Type B pancreatic cell (in vitro differentiated cells): Measurements from ENCODE around the gene OR10G4. TPM values are rescaled to one million over a fixed set of nuclear protein-coding genes. Genes with fewer than 3 reads are reported as not detected.

Experiments
- DNase-seq: peaks from one replicate; pipeline ENCODE4 v3.0.0; 2021; ENCODE audit warnings: mixed read lengths; ENCODE audit not compliant: unreplicated experiment; ENCODE audit errors: extremely low spot score
- H3K27ac Mint-ChIP-seq: 2 replicates; pipeline ENCODE4 v1.8.0; 2021; ENCODE audit warnings: mild to moderate bottlenecking, mixed read lengths
- H3K27me3 Mint-ChIP-seq: 2 replicates; pipeline ENCODE4 v1.8.0; 2021; ENCODE audit warnings: mixed read lengths
- H3K36me3 Mint-ChIP-seq: 2 replicates; pipeline ENCODE4 v1.8.0; 2021; ENCODE audit warnings: mixed read lengths
- H3K4me1 Mint-ChIP-seq: one replicate; pipeline ENCODE4 v1.8.0; 2021; ENCODE audit warnings: mixed read lengths; ENCODE audit not compliant: unreplicated experiment
- H3K4me3 Mint-ChIP-seq: 2 replicates; pipeline ENCODE4 v1.8.0; 2021; ENCODE audit warnings: mild to moderate bottlenecking, mixed read lengths
- H3K9me3 Mint-ChIP-seq: 2 replicates; pipeline ENCODE4 v1.8.0; 2021; ENCODE audit warnings: mixed read lengths
- CTCF ChIP-seq: fragments of 200-600 bp; sonication (generic); conservative IDR thresholded peaks from 2 replicates; pipeline ENCODE4 v1.5.0; 2021; ENCODE audit warnings: antibody characterized with exemption, mild to moderate bottlenecking
- total RNA-seq: library from RNA; stranded (reverse); gene quantifications from 2 replicates; pipeline ENCODE4 v1.2.1, GENCODE V29; 2021; ENCODE audit warnings: low replicate concordance

Gene OR10G4
- total RNA-seq, 1 donor from 2014 or later, result not detected

- no peak for TF ChIP-seq CTCF
- H3K4me3 Mint-ChIP-seq, result no peak overlapping the region
- no peak overlapping the region for H3K27ac Mint-ChIP-seq
- H3K4me1 Mint-ChIP-seq, result no peaks in the 10 kb centered on the region
- DNase-seq, result no peak
- H3K9me3 Mint-ChIP-seq, result no peaks in the 10 kb centered on the region
- no peaks in the 10 kb centered on the region for H3K36me3 Mint-ChIP-seq
- peaks cover 4% of the 10 kb centered on the region for H3K27me3 Mint-ChIP-seq
Measured at GRCh38 chr11:124043420-124043819, 30.6 kb downstream of the OR10G4 start.

- H3K36me3 Mint-ChIP-seq, result no peaks in the 10 kb centered on the region
- H3K27ac Mint-ChIP-seq, result no peak overlapping the region
- no peak for TF ChIP-seq CTCF
- no peaks in the 10 kb centered on the region for H3K9me3 Mint-ChIP-seq
- no peaks in the 10 kb centered on the region for H3K4me1 Mint-ChIP-seq
- no peak for DNase-seq
- peaks cover 4% of the 10 kb centered on the region for H3K27me3 Mint-ChIP-seq
- no peak overlapping the region for H3K4me3 Mint-ChIP-seq
Measured at GRCh38 chr11:124050748-124051147, 38.0 kb downstream of the OR10G4 start.

DNA sequence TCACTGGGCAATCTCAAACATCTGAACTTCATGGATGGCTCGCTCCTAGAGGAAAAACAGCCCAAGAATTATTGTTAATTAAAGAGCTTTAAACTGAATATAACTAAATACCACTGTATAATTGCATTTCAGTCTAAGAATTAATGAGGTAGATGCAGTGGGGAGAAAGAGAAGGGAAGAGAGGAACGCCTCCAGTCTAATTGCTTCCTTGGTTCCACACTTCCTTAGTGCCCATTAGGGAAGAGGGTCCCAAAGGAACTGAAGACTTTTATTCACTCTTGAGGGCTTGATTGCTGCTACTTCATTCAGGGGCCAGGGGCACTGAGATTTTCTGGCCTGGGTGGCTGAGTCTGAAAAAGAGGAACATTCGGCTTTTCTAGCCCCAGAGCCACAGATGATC lies 40.2 kb downstream of the OR10G4 start:
- H3K4me1 Mint-ChIP-seq, result no peaks in the 10 kb centered on the region
- peaks cover 4% of the 10 kb centered on the region for H3K27me3 Mint-ChIP-seq
- DNase-seq, result no peak
- no peaks in the 10 kb centered on the region for H3K36me3 Mint-ChIP-seq
- no peak for TF ChIP-seq CTCF
- no peak overlapping the region for H3K4me3 Mint-ChIP-seq
- no peak overlapping the region for H3K27ac Mint-ChIP-seq
- no peaks in the 10 kb centered on the region for H3K9me3 Mint-ChIP-seq

Other genes starting within 250 kb of the OR10G4 start
- gene OR6M1, start 206.6 kb upstream of the OR10G4 start, total RNA-seq, result not detected in 2 replicates
- not detected in 2 replicates for gene TMEM225, start 127.3 kb upstream of the OR10G4 start, total RNA-seq
- gene OR8D4, start 110.8 kb upstream of the OR10G4 start, total RNA-seq, result not detected in 2 replicates
- not detected in 2 replicates for gene OR4D5, start 73.4 kb upstream of the OR10G4 start, total RNA-seq
- gene OR6T1, start 69.2 kb upstream of the OR10G4 start, total RNA-seq, result not detected in 2 replicates
- not detected in 2 replicates for gene OR10S1, start 35.2 kb upstream of the OR10G4 start, total RNA-seq
- gene OR10G6, start 17.8 kb upstream of the OR10G4 start, total RNA-seq, result not detected in 2 replicates
- gene OR10G9, start 10.0 kb downstream of the OR10G4 start, total RNA-seq, result not detected in 2 replicates
- gene OR10G8, start 13.8 kb downstream of the OR10G4 start, total RNA-seq, result not detected in 2 replicates
- not detected in 2 replicates for gene OR10G7, start 28.3 kb downstream of the OR10G4 start, total RNA-seq
- 29.7 and 42.9 TPM in 2 replicates for gene VWA5A, start 102.5 kb downstream of the OR10G4 start, total RNA-seq
- gene OR10D3, start 170.3 kb downstream of the OR10G4 start, total RNA-seq, result 0.26 TPM in 1 of 2 replicates, not detected in the other
- not detected in 2 replicates for gene OR8G1, start 228.1 kb downstream of the OR10G4 start, total RNA-seq
- gene OR8G5, start 243.4 kb downstream of the OR10G4 start, total RNA-seq, result 0.26 TPM in 1 of 2 replicates, not detected in the other